Mucosa of rectum (tissue), 2 donors: Measurements from ENCODE around the gene DFFA.
"Not testable (repeated sequence)": the region's sequence is repeated elsewhere in the genome, so short reads cannot be mapped to it uniquely, and the experiment has no call there.

Experiments used
- H3K27ac ChIP-seq, 2 donors: one replicate each; pipeline ENCODE4 v1.7.0; 2013; ENCODE audit warnings: inconsistent platforms in 2 of 2, low read depth in 2 of 2, low read length in 2 of 2
- H3K27me3 ChIP-seq, 2 donors: one replicate each; pipeline ENCODE4 v1.7.0; 2013; ENCODE audit warnings: low read length in 2 of 2; ENCODE audit not compliant: control insufficient read depth in 2 of 2, insufficient read depth in 2 of 2
- H3K36me3 ChIP-seq, 2 donors: one replicate each; pipeline ENCODE4 v1.7.0; 2013; ENCODE audit warnings: low read length in 2 of 2; ENCODE audit not compliant: control insufficient read depth in 2 of 2, insufficient read depth in 2 of 2
- H3K4me1 ChIP-seq, 2 donors: one replicate each; pipeline ENCODE4 v1.7.0; 2013; ENCODE audit warnings: low read length in 2 of 2, mild to moderate bottlenecking in 1 of 2; ENCODE audit not compliant: control insufficient read depth in 2 of 2, insufficient read depth in 2 of 2
- H3K4me3 ChIP-seq, 2 donors: one replicate each; pipeline ENCODE4 v1.7.0; 2013; ENCODE audit warnings: low read length in 2 of 2
- H3K9ac ChIP-seq, 2 donors: one replicate each; pipeline ENCODE4 v1.7.0; 2013; ENCODE audit warnings: low read length in 2 of 2, low read depth in 1 of 2, mild to moderate bottlenecking in 1 of 2
- H3K9me3 ChIP-seq, 2 donors: one replicate each; pipeline ENCODE4 v1.7.0; 2013; ENCODE audit warnings: low read length in 2 of 2; ENCODE audit not compliant: control insufficient read depth in 2 of 2
- donor health status: healthy.
- donor health status: Normal muscosa, but diverticular disease.

The DFFA gene

DNA sequence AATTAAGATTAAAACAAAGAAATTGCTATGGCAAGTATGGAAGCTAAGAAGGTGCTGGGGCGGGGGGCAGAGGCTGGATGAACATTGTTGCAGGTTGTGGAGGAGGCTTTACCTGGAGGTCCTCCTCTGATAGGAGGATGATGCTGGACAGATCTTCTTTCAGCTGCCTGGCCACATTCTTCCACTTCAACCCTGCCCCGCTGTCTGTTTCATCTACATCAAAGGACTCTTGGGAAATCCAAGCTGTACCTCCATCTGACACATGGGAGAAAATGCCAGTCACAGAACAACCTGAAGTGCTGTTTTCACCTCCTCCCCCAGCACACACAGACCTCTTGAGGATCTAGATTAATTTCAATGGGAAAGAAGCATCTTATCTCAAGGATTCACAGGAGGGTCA lies 5.3 kb downstream of the DFFA start:
- Histone ChIP-seq H3K4me3 (no peak overlapping the region), H3K9ac (no peak overlapping the region), H3K36me3 (peaks cover 34 to 35% of the 10 kb centered on the region in 2 donors), H3K27ac (no peak overlapping the region), H3K4me1 (peaks cover 9 to 11% of the 10 kb centered on the region in 2 donors), H3K27me3 (no peaks in the 10 kb centered on the region), H3K9me3 (no peaks in the 10 kb centered on the region)

GRCh38 chr1:10459184-10459583 lies 13.1 kb downstream of the DFFA start:
- no peaks in the 10 kb centered on the region for H3K4me1 ChIP-seq
- H3K36me3 ChIP-seq, result peaks cover 16 to 26% of the 10 kb centered on the region in 2 donors
- no peak overlapping the region for H3K4me3 ChIP-seq
- no peaks in the 10 kb centered on the region for H3K9me3 ChIP-seq
- H3K27me3 ChIP-seq, result no peaks in the 10 kb centered on the region
- H3K27ac ChIP-seq, result no peak overlapping the region
- H3K9ac ChIP-seq, result no peak overlapping the region

GRCh38 chr1:10457875-10458274 lies 14.5 kb downstream of the DFFA start:
- Histone ChIP-seq H3K36me3 (peaks cover 9 to 20% of the 10 kb centered on the region in 2 donors), H3K4me1 (no peaks in the 10 kb centered on the region), H3K9me3 (no peaks in the 10 kb centered on the region), H3K4me3 (no peak overlapping the region), H3K27ac (no peak overlapping the region), H3K9ac (no peak overlapping the region), H3K27me3 (no peaks in the 10 kb centered on the region)

DNA sequence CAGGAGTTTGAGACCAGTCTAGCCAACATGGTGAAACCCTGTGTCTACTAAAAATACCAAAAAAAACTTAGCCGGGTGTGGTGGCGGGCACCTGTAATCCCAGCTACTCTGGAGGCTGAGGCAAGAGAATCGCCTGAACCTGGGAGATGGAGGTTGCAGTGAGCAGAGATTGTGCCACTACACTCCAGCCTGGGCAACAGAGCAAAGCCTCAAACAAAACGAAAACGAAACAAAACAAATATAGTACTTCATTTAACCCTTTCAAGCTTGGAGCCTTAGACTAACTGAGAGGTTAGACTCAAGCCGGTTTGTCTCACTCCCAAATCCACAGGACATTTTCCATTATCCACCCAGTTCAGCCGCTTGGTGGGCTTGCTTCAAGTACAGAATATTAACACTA lies 14.9 kb downstream of the DFFA start:
- not testable (repeated sequence) for H3K4me1 ChIP-seq, H3K9me3 ChIP-seq, H3K27ac ChIP-seq, H3K4me3 ChIP-seq, H3K27me3 ChIP-seq, H3K9ac ChIP-seq
- peaks cover 5 to 16% of the 10 kb centered on the region in 2 donors for H3K36me3 ChIP-seq

- Histone ChIP-seq H3K4me1 (no peaks in the 10 kb centered on the region), H3K36me3 (peaks cover 5 to 13% of the 10 kb centered on the region in 2 donors), H3K27ac (no peak overlapping the region), H3K9ac (no peak overlapping the region), H3K27me3 (no peaks in the 10 kb centered on the region), H3K4me3 (no peak overlapping the region), H3K9me3 (no peaks in the 10 kb centered on the region)
Measured at GRCh38 chr1:10456661-10457060, 15.7 kb downstream of the DFFA start.

- Histone ChIP-seq H3K27me3 (no peaks in the 10 kb centered on the region), H3K27ac (no peak overlapping the region)
Measured at GRCh38 chr1:10456048-10456447, 16.3 kb downstream of the DFFA start.

DNA sequence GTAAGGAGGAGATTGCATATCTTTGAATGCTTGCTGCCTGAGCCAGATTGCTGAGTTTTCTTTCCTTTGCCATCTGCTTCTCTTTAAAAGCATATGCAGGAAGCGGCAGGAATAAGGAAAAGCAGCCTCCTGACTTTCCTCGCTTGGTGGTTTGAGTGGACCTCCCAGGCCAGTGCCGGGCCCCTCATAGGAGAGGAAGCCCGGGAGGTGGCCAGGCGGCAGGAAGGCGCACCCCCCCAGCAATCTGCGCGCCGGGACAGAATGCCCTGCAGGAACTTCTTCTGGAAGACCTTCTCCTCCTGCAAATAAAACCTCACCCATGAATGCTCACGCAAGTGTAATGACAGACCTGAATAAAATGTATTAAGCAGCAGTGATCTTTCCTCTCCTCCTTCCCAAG lies 21.0 kb downstream of the DFFA start:
- Histone ChIP-seq H3K4me3 (no peak overlapping the region), H3K27ac (no peak overlapping the region), H3K4me1 (no peaks in the 10 kb centered on the region), H3K36me3 (peaks cover 0 to 2% of the 10 kb centered on the region in 2 donors), H3K9ac (no peak overlapping the region), H3K27me3 (no peaks in the 10 kb centered on the region), H3K9me3 (no peaks in the 10 kb centered on the region)

More at GRCh38 chr1:10456048-10456447, 16.3 kb downstream of the DFFA start:
- no peak overlapping the region for H3K9ac ChIP-seq
- H3K4me1 ChIP-seq, result no peaks in the 10 kb centered on the region
- peaks cover 0 to 7% of the 10 kb centered on the region in 2 donors for H3K36me3 ChIP-seq
- no peaks in the 10 kb centered on the region for H3K9me3 ChIP-seq
- no peak overlapping the region for H3K4me3 ChIP-seq

DNA sequence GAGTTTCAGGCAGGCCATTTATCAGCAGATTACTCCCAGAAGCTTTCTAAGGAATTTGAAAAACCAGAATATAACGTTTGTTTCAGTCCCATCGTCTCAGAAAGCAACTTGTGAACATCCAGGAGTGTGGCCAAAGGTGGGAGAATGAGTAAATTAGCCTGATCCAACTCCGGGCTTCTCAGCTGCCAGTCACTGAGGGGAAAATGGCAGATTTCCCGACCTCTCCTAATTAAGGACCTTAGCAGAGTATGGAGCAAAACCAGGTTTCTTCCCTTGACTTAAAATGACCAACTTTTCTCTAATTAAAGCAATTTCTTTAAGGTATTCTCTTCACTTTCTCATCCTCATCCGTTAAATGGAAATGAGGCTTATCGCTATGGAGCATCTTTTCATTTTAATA lies 21.5 kb downstream of the DFFA start:
- Histone ChIP-seq H3K27ac (no peak overlapping the region), H3K9ac (no peak overlapping the region), H3K9me3 (no peaks in the 10 kb centered on the region), H3K36me3 (peaks cover 0 to 2% of the 10 kb centered on the region in 2 donors), H3K4me3 (no peak overlapping the region), H3K27me3 (no peaks in the 10 kb centered on the region), H3K4me1 (no peaks in the 10 kb centered on the region)

DNA sequence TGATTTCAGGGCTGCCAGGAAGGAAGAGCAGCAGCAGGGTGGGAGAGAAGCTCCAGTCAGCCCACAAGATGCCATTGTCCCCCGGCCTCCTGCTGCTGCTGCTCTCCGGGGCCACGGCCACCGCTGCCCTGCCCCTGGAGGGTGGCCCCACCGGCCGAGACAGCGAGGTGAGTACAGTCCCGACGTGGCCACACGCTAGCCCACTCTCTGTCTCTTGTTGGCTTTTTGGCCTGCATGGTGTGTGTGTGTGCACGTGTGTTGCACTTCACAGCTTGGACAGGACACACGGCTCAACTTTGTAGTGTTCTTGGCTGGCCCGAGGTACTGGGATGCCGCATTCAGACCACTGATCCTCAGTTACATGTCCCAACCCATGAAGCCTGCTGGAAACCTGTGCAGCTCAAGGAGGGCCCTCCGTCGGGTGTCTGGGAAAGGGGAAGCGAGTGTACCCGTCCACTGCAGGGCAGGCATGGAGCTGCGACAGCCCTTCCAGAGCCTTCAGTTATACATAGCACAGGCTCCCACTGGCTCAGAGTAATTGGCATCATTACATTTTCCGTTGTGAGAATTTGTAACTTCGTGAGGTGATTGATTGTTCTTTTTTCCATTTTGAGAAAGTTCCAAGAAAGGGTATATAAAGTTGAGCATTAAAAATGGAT lies 22.0 kb downstream of the DFFA start:
- Histone ChIP-seq H3K36me3 (peaks cover 0 to 2% of the 10 kb centered on the region in 2 donors), H3K9ac (no peak overlapping the region), H3K27me3 (no peaks in the 10 kb centered on the region), H3K4me1 (no peaks in the 10 kb centered on the region), H3K27ac (no peak overlapping the region), H3K4me3 (no peak overlapping the region), H3K9me3 (no peaks in the 10 kb centered on the region)

DNA sequence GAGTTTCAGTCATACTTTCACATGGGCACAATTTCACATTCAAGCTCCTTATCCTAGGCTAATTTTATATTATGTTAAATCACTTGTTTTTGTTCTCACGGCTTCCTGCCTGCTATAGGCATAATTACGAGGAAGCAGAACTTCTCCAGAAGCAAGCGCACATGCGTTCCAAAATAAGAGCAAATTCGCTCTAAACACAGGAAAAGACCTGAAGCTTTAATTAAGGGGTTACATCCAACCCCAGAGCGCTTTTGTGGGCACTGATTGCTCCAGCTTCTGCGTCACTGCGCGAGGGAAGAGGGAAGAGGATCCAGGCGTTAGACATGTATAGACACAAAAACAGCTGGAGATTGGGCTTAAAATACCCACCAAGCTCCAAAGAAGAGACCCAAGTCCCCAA lies 22.6 kb downstream of the DFFA start, which contains the start of gene CORT:
Gene CORT (plus strand): TSS at position 281 of the 400 bp plus-strand sequence. CDS start 193 bp downstream, outside the sequence.
- no peaks in the 10 kb centered on the region for H3K9me3 ChIP-seq
- no peaks in the 10 kb centered on the region for H3K4me1 ChIP-seq
- no peak within 1 kb of the TSS for H3K27ac ChIP-seq
- no peak within 1 kb of the TSS for H3K9ac ChIP-seq
- no peak within 1 kb of the TSS for H3K4me3 ChIP-seq
- H3K27me3 ChIP-seq, result no peaks in the 10 kb centered on the region
- peaks cover 0 to 2% of the 10 kb centered on the region in 2 donors for H3K36me3 ChIP-seq
